ENCODE results near the gene NACC2.

NACC2 gene, protein sequence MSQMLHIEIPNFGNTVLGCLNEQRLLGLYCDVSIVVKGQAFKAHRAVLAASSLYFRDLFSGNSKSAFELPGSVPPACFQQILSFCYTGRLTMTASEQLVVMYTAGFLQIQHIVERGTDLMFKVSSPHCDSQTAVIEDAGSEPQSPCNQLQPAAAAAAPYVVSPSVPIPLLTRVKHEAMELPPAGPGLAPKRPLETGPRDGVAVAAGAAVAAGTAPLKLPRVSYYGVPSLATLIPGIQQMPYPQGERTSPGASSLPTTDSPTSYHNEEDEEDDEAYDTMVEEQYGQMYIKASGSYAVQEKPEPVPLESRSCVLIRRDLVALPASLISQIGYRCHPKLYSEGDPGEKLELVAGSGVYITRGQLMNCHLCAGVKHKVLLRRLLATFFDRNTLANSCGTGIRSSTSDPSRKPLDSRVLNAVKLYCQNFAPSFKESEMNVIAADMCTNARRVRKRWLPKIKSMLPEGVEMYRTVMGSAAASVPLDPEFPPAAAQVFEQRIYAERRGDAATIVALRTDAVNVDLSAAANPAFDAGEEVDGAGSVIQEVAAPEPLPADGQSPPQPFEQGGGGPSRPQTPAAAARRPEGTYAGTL

DNA sequence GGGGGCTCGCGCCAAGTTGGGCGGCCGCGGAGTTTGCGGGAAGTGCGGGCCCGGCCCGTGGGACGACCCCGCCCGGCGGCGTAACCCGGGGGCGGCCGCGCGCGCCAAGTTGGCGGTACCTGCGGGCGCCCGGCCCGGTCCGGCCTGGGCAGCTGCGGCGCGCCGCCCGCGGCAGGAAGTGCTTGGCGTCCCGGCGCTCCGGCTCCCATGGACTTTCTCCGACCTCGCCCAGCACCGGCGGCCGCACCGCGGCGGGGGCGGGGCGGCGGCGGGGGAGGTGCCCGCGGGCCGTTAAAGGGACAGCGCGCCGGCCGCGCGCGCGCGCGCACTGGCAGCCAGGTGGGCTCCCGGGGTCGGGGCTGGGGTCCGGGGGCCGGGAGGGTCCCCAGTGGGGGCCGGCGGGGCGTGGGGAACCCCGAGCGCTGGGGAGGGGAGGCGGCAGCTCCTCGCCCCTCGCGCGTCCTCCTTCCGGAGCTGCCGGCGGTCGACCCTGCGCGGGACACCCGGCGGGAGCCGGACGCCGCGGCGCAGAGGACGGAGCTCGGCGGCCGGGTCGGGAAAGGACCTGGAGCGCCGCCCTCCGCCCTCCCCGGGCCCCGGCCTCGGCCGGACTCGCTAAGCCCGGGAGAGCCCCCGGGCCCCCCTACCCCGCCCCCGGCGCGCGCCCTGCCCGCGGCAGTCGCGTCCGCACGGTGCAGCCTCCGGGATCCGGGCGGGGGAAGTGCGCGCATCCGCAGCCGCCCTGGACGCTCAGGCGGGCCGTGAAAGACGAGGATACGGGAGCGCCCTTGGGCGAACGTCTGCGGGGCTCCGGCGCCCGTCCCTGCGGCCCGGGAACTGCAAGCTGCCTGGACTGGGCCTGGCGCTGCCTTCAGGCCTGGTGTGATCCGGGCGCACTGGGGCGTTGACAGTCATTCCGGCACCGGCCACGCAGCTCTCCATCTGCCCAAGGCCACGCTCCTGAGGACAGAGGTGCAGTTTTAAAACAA lies at the start of gene NACC2:
Gene NACC2 (minus strand): TSS at position 220 of the 989 bp plus-strand sequence. CDS start 44,768 bp downstream, outside the sequence.
- DNase-seq = peak in 24 of 58 donors; percentile 20 to 67 (median 44)

DNA sequence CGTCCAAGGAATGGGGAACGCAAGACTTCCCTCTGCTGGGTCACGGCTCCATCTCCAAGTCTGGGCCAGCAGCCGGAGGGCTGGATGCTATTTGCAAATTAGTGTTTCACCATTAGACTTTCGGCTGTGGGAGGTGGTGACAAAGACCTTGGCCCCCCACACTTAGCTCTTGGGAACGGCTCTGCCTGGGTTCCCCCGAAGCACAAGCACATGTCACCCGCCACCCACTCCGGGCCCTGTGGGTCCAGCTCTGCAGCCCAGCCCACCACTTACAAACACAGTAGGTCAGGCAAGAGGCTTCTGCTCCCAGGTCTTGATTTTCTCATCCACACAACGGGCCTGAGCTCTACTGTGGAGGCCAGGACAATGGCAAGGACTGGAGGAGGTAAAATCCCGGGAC lies 49.4 kb upstream of the NACC2 start:
- no peak for DNase-seq

GRCh38 chr9:136143215-136144001 lies 48.3 kb upstream of the NACC2 start:
- DNase-seq = no peak

GRCh38 chr9:136142859-136143214 lies 47.7 kb upstream of the NACC2 start:
- DNase-seq = no peak

- DNase-seq = no peak
Observed at GRCh38 chr9:136142414-136142796, 47.3 kb upstream of the NACC2 start.

- DNase-seq = no peak
Observed at GRCh38 chr9:136141682-136142413, 46.8 kb upstream of the NACC2 start.

GRCh38 chr9:136140966-136141365 lies 45.9 kb upstream of the NACC2 start:
- DNase-seq = peak in 23 of 58 donors; percentile 7 to 76 (median 35)

DNA sequence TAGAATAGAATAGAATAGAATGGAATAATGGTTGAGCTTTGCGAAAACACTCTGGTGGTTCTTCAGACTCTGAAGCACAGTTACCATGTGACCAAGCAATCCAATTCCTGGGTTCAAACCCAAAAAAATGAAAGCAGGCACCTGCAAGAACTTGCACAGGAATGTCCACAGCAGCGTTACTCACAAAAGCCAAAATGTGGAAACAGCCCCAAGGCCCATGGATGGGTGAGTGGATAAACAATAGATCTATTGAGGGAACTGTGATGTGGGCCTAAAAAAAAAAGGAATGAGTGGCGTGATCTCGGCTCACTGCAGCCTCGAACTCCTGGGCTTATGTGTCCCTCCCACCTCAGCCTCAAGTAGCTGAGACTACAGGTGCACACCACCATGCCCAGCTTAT lies 45.0 kb upstream of the NACC2 start:
- no peak for DNase-seq

- DNase-seq = no peak
Observed at GRCh38 chr9:136138566-136138965, 43.5 kb upstream of the NACC2 start.

DNA sequence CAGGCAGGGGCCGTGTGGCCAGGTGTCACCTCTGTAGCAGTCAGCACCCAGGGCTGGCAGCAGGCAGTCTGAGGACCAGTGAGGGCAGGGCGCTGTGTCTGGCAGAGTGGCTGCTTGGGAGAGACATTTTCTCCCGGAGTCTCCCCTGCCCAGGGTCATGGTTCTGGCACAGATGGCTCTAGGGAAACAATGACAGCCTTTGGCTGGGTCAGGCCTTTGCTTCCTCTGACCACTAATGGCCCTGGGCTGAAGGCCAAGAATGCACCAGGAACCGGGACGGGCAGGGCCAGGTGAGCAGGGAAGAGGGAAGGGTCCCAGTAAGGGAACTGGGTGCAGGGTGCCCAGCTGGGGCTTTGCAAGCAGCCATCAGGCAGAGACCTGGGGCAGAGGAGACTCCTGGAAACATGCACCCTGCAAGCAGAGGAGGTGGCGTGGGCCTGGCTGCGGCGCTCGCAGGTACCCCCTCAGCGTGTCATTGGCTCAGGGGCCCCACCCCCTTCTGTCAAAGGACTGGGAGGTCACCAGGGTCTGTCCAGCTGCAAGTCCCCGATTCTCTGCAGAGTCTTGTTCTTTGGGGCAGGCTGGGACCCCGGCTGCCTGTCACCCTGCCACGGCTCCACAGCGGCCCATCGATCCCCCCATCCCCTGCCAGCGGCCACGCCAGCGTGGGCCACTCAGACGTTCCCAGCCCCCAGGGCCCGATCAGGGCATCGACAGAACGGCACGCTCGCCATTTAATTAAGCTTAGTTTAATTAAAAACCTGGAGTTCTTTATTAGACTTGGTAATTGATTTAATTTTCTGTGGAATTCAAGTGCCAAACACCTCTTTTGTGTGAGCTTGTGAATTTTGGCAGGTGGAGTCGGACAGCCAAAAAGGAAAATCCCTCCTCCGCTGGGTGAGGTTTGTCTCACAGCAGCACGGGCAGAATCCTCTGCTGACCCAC lies 42.5 kb upstream of the NACC2 start:
- no peak for DNase-seq

- DNase-seq = no peak
Observed at GRCh38 chr9:136136127-136136925, 41.2 kb upstream of the NACC2 start.

- DNase-seq = no peak
Observed at GRCh38 chr9:136135326-136136126, 40.4 kb upstream of the NACC2 start.

- DNase-seq = no peak
Observed at GRCh38 chr9:136133959-136134484, 38.9 kb upstream of the NACC2 start.

DNA sequence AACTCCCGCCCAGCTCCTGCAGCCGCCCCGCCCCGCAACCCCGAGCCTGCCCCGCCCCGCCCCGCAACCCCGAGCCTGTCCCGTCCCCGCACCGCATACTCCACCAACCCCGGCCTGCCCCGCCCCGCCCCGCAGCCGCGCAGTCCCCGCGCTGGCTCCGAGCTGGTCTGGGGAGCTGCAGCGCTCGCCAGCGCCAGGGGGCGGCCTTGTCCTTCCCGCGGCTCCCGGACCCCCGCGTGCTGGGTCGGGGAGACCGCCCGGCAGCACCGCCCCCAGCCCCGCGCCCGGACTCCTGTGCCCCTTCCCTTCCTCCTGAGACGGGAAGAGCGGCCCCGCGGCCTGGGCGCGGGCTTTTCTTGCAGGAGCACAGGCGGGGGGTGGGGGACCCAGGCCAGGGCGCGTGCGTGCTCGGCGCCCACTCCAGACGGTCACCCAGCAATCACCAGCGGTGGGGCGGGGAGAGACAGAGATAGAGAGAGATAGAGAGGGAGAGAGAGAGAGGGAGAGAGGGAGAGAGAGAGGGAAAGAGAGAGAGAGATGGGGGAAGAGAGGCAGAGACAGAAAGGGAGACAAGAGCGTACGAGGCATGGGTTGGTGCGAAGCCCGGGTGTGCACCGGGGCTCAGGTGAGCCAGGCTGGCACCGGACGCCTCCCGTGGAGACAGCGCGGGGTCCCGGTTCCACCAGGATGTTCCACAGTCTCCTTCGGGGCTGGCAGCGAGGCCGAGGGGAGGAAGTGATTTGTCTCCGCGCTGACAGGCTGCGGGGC lies 38.3 kb upstream of the NACC2 start:
- peak in 12 of 58 donors; percentile 5 to 52 (median 24) for DNase-seq

GRCh38 chr9:136132512-136133050 lies 37.5 kb upstream of the NACC2 start:
- DNase-seq = no peak
